HCT116 (cell line): ENCODE results near the gene IMMP2L. TPM values are rescaled to one million over a fixed set of nuclear protein-coding genes. Genes with fewer than 3 reads are reported as not detected.

ENCODE experiments used
- ATAC-seq: fragments of 200-7000 bp; cut with Tn5 transposase; 2 replicates; pipeline ENCODE4 v1.9.1; 2020; ENCODE audit warnings: mild to moderate bottlenecking, moderate library complexity
- BruUV-seq: library from RNA; stranded (reverse); fragments of 400-500 nt; replicated peaks from 2 replicates; lab custom pipeline; 2021; lab: Mats Ljungman, UMichigan
- CTCF ChIA-PET: fragments of 300-600 bp; sonication (Branson Sonifier 250); formaldehyde crosslinking; loops from one replicate; lab custom pipeline; 2021; ENCODE audit warnings: antibody characterized with exemption; lab: Charles Lee
- POLR2A ChIA-PET: fragments of 300-600, 350-600 bp; sonication (Branson Sonifier 250); formaldehyde crosslinking; loops from one replicate; lab custom pipeline; 2021; ENCODE audit warnings: antibody characterized with exemption; lab: Charles Lee
- RAD21 ChIA-PET, 2 experiments: fragments of 300-600 bp; sonication (Branson Sonifier 250); formaldehyde crosslinking; loops; one replicate each; lab custom pipeline; 2023; ENCODE audit warnings: low total read pairs in 2 of 2; ENCODE audit not compliant: uncharacterized antibody in 2 of 2, unreplicated experiment in 2 of 2, low non-redundant PET in 1 of 2; lab: Charles Lee
- DNase-seq: peaks from one replicate; pipeline ENCODE4 v3.0.0-alpha.2; 2010; ENCODE audit warnings: low read depth, low spot score
- H2AFZ ChIP-seq: fragments of 200-600 bp; shearing (Covaris generic), sonication (generic); 2 replicates; pipeline ENCODE4 v1.6.1; 2017; ENCODE audit warnings: low read depth, mixed run types, mixed read lengths, antibody characterized with exemption, low read length; ENCODE audit not compliant: poor library complexity, severe bottlenecking
- H3K27ac ChIP-seq: 2 replicates; pipeline ENCODE4 v1.5.1; 2012; ENCODE audit warnings: low read depth, low read length
- H3K27me3 ChIP-seq: fragments of 200-600 bp; sonication (generic); 2 replicates; pipeline ENCODE4 v1.6.1; 2016; ENCODE audit warnings: mixed run types, low read length, mixed read lengths; ENCODE audit not compliant: insufficient read depth
- H3K36me3 ChIP-seq, 2 experiments: fragments of 200-500 bp in 1 of 2; fragments of 200-600 bp in 1 of 2; sonication (Bioruptor generic) in 1 of 2; sonication (generic) in 1 of 2; 2 replicates each; pipeline versions ENCODE4 v1.5.1 to v1.6.1; 2014 to 2016; ENCODE audit warnings: low read length in 2 of 2, inconsistent platforms in 1 of 2, mixed read lengths in 1 of 2, mixed run types in 1 of 2; ENCODE audit not compliant: insufficient read depth in 2 of 2, control insufficient read depth in 1 of 2
- H3K4me1 ChIP-seq, 2 experiments: fragments of 200-600 bp in 1 of 2; sonication (generic) in 1 of 2; 2 replicates each; pipeline versions ENCODE4 v1.5.1 to v1.6.1; 2012 to 2017; ENCODE audit warnings: low read length in 2 of 2, inconsistent platforms in 1 of 2, mild to moderate bottlenecking in 1 of 2, mixed read lengths in 1 of 2, mixed run types in 1 of 2, moderate library complexity in 1 of 2; ENCODE audit not compliant: insufficient read depth in 2 of 2, control insufficient read depth in 1 of 2
- H3K4me2 ChIP-seq: fragments of 200-600 bp; sonication (generic); 2 replicates; pipeline ENCODE4 v1.6.1; 2017; ENCODE audit warnings: mixed run types, low read length, mixed read lengths
- H3K4me3 ChIP-seq, 2 experiments: fragments of 200-600 bp in 1 of 2; sonication (generic) in 1 of 2; replicated peaks in 1 of 2; 2 replicates each; pipeline ENCODE4 v1.5.1; 2011 to 2016; ENCODE audit warnings: low read length in 2 of 2, control low read depth in 1 of 2, low read depth in 1 of 2, mild to moderate bottlenecking in 1 of 2, mixed read lengths in 1 of 2, mixed run types in 1 of 2
- H3K79me2 ChIP-seq: fragments of 200-600 bp; sonication (generic); 2 replicates; pipeline ENCODE4 v1.6.1; 2017; ENCODE audit warnings: mild to moderate bottlenecking, mixed run types, low read length, moderate library complexity, mixed read lengths; ENCODE audit not compliant: insufficient read depth
- H3K9ac ChIP-seq: fragments of 200-600 bp; sonication (generic); 2 replicates; pipeline ENCODE4 v1.6.1; 2016; ENCODE audit warnings: low read length, mixed read lengths
- H3K9me2 ChIP-seq: fragments of 200-600 bp; sonication (generic), shearing (Covaris generic); 2 replicates; pipeline ENCODE4 v1.6.1; 2017; ENCODE audit warnings: mixed run types, mild to moderate bottlenecking, moderate library complexity; ENCODE audit not compliant: insufficient read depth
- H3K9me3 ChIP-seq, 2 experiments: fragments of 200-500 bp in 1 of 2; fragments of 200-600 bp in 1 of 2; sonication (Bioruptor generic) in 1 of 2; sonication (generic) in 1 of 2; 2 replicates each; pipeline ENCODE4 v1.6.1; 2014 to 2017; ENCODE audit warnings: low read length in 2 of 2, mixed read lengths in 2 of 2, inconsistent platforms in 1 of 2, low read depth in 1 of 2, mild to moderate bottlenecking in 1 of 2, mixed run types in 1 of 2, moderate library complexity in 1 of 2; ENCODE audit not compliant: control insufficient read depth in 1 of 2, insufficient read depth in 1 of 2
- H4K20me1 ChIP-seq: fragments of 200-600 bp; sonication (generic), shearing (Covaris generic); 2 replicates; pipeline ENCODE4 v1.6.1; 2017; ENCODE audit warnings: mixed run types, mild to moderate bottlenecking, moderate library complexity; ENCODE audit not compliant: insufficient read depth
- CEBPB ChIP-seq: IDR thresholded peaks from 2 replicates; pipeline ENCODE4 v1.6.1; 2012; ENCODE audit warnings: low read depth
- EGR1 ChIP-seq: IDR thresholded peaks from 2 replicates; pipeline ENCODE4 v1.6.1; 2012; ENCODE audit warnings: low read depth
- EZH2 ChIP-seq: fragments of 200-600 bp; sonication (generic); IDR thresholded peaks from 2 replicates; pipeline ENCODE4 v1.6.1; 2017; ENCODE audit warnings: antibody characterized with exemption, mixed run types
- EZH2phosphoT487 ChIP-seq: fragments of 200-600 bp; IDR thresholded peaks from 2 replicates; pipeline ENCODE4 v1.6.1; 2018; ENCODE audit warnings: antibody characterized with exemption, borderline replicate concordance
- FOSL1 ChIP-seq: IDR thresholded peaks from 2 replicates; pipeline ENCODE4 v1.6.1; 2012; ENCODE audit warnings: low read depth
- JUND ChIP-seq: IDR thresholded peaks from 2 replicates; pipeline ENCODE4 v1.6.1; 2012
- SP1 ChIP-seq: IDR thresholded peaks from 2 replicates; pipeline ENCODE4 v1.6.1; 2012; ENCODE audit warnings: low read depth
- SRF ChIP-seq: IDR thresholded peaks from 2 replicates; pipeline ENCODE4 v1.6.1; 2012; ENCODE audit warnings: low read depth
- TCF7L2 ChIP-seq: IDR thresholded peaks from 2 replicates; pipeline ENCODE4 v1.7.0; 2011; ENCODE audit warnings: borderline replicate concordance, inconsistent platforms; ENCODE audit not compliant: insufficient read depth, insufficient read length; ENCODE audit errors: extremely low read depth
- ZNF274 ChIP-seq: fragments of 200-500 bp; sonication (Bioruptor generic); IDR thresholded peaks from 2 replicates; pipeline ENCODE4 v1.6.1; 2014; ENCODE audit warnings: mild to moderate bottlenecking, low read depth, low read length, inconsistent platforms
- intact Hi-C: fragments of 100-400 bp; cut with micrococcal nuclease; formaldehyde crosslinking; loops from 2 replicates; pipeline ENCODE4 v1.10.0; 2022
- total RNA-seq: library from RNA; stranded (reverse); gene quantifications from one replicate; pipeline ENCODE4 v1.2.1, GENCODE V29; 2021; ENCODE audit not compliant: unreplicated experiment
- TF ChIP-seq, protein P1 (sequence below): IDR thresholded peaks from 2 replicates; pipeline ENCODE4 v1.6.1; 2011; ENCODE audit warnings: mild to moderate bottlenecking, low read length, moderate library complexity; ENCODE audit not compliant: insufficient replicate concordance; ENCODE audit errors: extremely low read depth

The IMMP2L gene
- total RNA-seq, 1 experiment from 2014 or later: 21.1 TPM

GRCh38 chr7:110987127-110987693, 575.1 kb downstream of the IMMP2L start:
- no peaks in the 10 kb centered on the region for H3K4me1 ChIP-seq
- intact Hi-C loops: no loop called here

DNA sequence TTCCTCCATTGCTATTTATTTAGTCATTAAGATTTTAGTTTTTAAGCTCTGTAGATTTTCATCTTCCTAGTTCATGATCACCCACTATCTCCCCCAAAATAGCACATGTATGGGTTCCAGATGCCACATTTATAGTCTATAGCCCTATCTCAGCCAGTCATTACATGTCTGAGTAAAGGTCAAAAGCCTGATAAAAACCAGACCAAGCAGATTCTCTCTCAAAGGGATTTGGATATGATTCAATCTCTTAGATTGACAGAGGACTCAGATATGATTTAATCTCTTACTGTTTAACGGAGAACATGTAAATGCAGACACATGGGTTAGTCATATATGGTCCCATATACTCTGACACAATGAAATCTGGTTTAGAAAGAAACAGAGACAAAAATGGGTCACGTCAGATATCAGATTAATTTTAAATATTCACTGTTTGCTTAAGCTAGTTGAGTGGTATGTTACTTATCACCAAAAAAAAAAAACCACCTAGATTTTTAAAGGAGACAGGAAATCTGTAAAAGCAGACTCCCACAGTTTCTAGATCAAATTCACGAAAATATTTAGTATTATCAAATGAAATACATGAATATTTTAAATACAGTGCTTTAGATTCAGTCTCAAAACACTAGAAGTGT, 578.4 kb downstream of the IMMP2L start:
- no peaks in the 10 kb centered on the region for H3K79me2 ChIP-seq
- H2AFZ ChIP-seq: no peak overlapping the region
- no peak overlapping the region for H3K4me2 ChIP-seq
- H3K27ac ChIP-seq: no peak overlapping the region
- no peaks in the 10 kb centered on the region for H4K20me1 ChIP-seq
- RAD21 ChIA-PET: no interaction called here
- no peaks in the 10 kb centered on the region for H3K9me3 ChIP-seq
- CTCF ChIA-PET: interaction anchor here (0.6 kb wide), 1 partner anchor 437 kb away, joined by 3 read pairs; no protein-coding TSS in a partner anchor
- ATAC-seq: no peak
- H3K4me1 ChIP-seq: no peaks in the 10 kb centered on the region
- no peaks in the 10 kb centered on the region for H3K27me3 ChIP-seq
- H3K36me3 ChIP-seq: no peaks in the 10 kb centered on the region
- DNase-seq: no peak
- intact Hi-C loops: no loop called here
- H3K9ac ChIP-seq: no peak overlapping the region
- H3K4me3 ChIP-seq: no peak overlapping the region
- BruUV-seq: no TSS peak
- TF ChIP-seq EZH2phosphoT487 (no peak), JUND (no peak), SP1 (no peak), ZNF274 (no peak), CEBPB (no peak), EGR1 (no peak), FOSL1 (no peak)
- no peaks in the 10 kb centered on the region for H3K9me2 ChIP-seq
- POLR2A ChIA-PET: no interaction called here

More at GRCh38 chr7:110987127-110987693, 575.1 kb downstream of the IMMP2L start:
- ATAC-seq (no peak), DNase-seq (no peak)
- Histone ChIP-seq H3K9ac (no peak overlapping the region), H3K36me3 (no peaks in the 10 kb centered on the region), H3K9me2 (no peaks in the 10 kb centered on the region), H3K4me3 (no peak overlapping the region)
- BruUV-seq: no TSS peak
- RAD21 ChIA-PET: no interaction called here
- CTCF ChIA-PET: no interaction called here
- TF ChIP-seq EGR1 (no peak), SRF (no peak), CEBPB (no peak), EZH2 (no peak), TCF7L2 (no peak)
- TF ChIP-seq, protein P1, sequence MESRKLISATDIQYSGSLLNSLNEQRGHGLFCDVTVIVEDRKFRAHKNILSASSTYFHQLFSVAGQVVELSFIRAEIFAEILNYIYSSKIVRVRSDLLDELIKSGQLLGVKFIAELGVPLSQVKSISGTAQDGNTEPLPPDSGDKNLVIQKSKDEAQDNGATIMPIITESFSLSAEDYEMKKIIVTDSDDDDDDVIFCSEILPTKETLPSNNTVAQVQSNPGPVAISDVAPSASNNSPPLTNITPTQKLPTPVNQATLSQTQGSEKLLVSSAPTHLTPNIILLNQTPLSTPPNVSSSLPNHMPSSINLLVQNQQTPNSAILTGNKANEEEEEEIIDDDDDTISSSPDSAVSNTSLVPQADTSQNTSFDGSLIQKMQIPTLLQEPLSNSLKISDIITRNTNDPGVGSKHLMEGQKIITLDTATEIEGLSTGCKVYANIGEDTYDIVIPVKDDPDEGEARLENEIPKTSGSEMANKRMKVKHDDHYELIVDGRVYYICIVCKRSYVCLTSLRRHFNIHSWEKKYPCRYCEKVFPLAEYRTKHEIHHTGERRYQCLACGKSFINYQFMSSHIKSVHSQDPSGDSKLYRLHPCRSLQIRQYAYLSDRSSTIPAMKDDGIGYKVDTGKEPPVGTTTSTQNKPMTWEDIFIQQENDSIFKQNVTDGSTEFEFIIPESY: no peak
- TF ChIP-seq, all 23 proteins: peak for 0
- POLR2A ChIA-PET: no interaction called here
- Histone ChIP-seq H3K27me3 (no peaks in the 10 kb centered on the region), H2AFZ (no peak overlapping the region), H3K9me3 (no peaks in the 10 kb centered on the region), H4K20me1 (no peaks in the 10 kb centered on the region), H3K27ac (no peak overlapping the region), H3K79me2 (no peaks in the 10 kb centered on the region), H3K4me2 (no peak overlapping the region)
